ENCODE results near the gene CAMK2A. TPM values are rescaled to one million over a fixed set of nuclear protein-coding genes. Genes with fewer than 3 reads are reported as not detected.

The CAMK2A gene
- total RNA-seq, 1 experiment from 2014 or later, result 0.13 TPM

GRCh38 chr5:150312518-150312917 lies 22.9 kb upstream of the CAMK2A start:
- Histone ChIP-seq H3K27ac (no peak overlapping the region), H3K36me3 (ENCODE audit: low read depth) (no peaks in the 10 kb centered on the region), H3K27me3 (ENCODE audit: insufficient read depth, low read depth) (no peaks in the 10 kb centered on the region), H3K4me1 (replicated peaks; ENCODE audit: insufficient read depth) (peaks cover 14% of the 10 kb centered on the region), H3F3A (ENCODE audit: insufficient read depth, low read depth) (peaks cover 13% of the 10 kb centered on the region), H3K4me3 (no peak overlapping the region), H3K9me3 (ENCODE audit: insufficient read depth, low read depth) (no peaks in the 10 kb centered on the region), H2AFZ (no peak overlapping the region), H3K4me2 (no peak overlapping the region), H3K79me2 (ENCODE audit: low read depth) (no peaks in the 10 kb centered on the region), H4K20me1 (ENCODE audit: insufficient read depth) (no peaks in the 10 kb centered on the region), H3K9me2 (ENCODE audit: insufficient read depth) (no peaks in the 10 kb centered on the region)
- BruUV-seq (replicated peaks), result no TSS peak
- no peak for DNase-seq
- intact Hi-C loops (cut with micrococcal nuclease; ENCODE audit: unreplicated experiment), result no loop called here
- POLR2A ChIA-PET (ENCODE audit: unreplicated experiment), result interaction anchor here (0.7 kb wide), 1 partner anchor 242 kb away, joined by 6 read pairs; no protein-coding TSS in a partner anchor
- CTCF ChIA-PET, result no interaction called here
- TF ChIP-seq CTCF (conservative IDR thresholded peaks at IDR 0.05) (no peak), EZH2 (IDR thresholded peaks at IDR 0.05; ENCODE audit: low read depth) (no peak)

GRCh38 chr5:150311015-150311692 lies 21.6 kb upstream of the CAMK2A start:
- Histone ChIP-seq H3K27me3 (ENCODE audit: insufficient read depth, low read depth) (no peaks in the 10 kb centered on the region), H3F3A (ENCODE audit: insufficient read depth, low read depth) (peaks cover 2% of the 10 kb centered on the region; the same call in 1 of the 2 replicates), H3K79me2 (ENCODE audit: low read depth) (no peaks in the 10 kb centered on the region), H4K20me1 (ENCODE audit: insufficient read depth) (no peaks in the 10 kb centered on the region), H3K9me3 (ENCODE audit: insufficient read depth, low read depth) (no peaks in the 10 kb centered on the region), H3K4me3 (no peak overlapping the region), H3K9me2 (ENCODE audit: insufficient read depth) (no peaks in the 10 kb centered on the region), H3K4me2 (no peak overlapping the region), H3K27ac (no peak overlapping the region), H2AFZ (no peak overlapping the region), H3K36me3 (ENCODE audit: low read depth) (no peaks in the 10 kb centered on the region), H3K4me1 (replicated peaks; ENCODE audit: insufficient read depth) (no peaks in the 10 kb centered on the region)
- no TSS peak for BruUV-seq (replicated peaks)
- intact Hi-C loops (cut with micrococcal nuclease; ENCODE audit: unreplicated experiment), result no loop called here
- TF ChIP-seq EZH2 (IDR thresholded peaks at IDR 0.05; ENCODE audit: low read depth) (no peak), CTCF (conservative IDR thresholded peaks at IDR 0.05) (no peak)
- ChIA-PET POLR2A (ENCODE audit: unreplicated experiment) (no interaction called here), CTCF (interaction anchor here (0.6 kb wide), 1 partner anchor 45 kb away, joined by 5 read pairs; no protein-coding TSS in a partner anchor)
- DNase-seq, result no peak

GRCh38 chr5:150310246-150310645 lies 20.7 kb upstream of the CAMK2A start:
- intact Hi-C loops (cut with micrococcal nuclease; ENCODE audit: unreplicated experiment), result no loop called here
- no peaks in the 10 kb centered on the region for H3K9me2 ChIP-seq (ENCODE audit: insufficient read depth)
- no peaks in the 10 kb centered on the region for H4K20me1 ChIP-seq (ENCODE audit: insufficient read depth)
- no peaks in the 10 kb centered on the region for H3K27me3 ChIP-seq (ENCODE audit: insufficient read depth, low read depth)
- no peak for DNase-seq
- CTCF ChIA-PET, result no interaction called here
- H3K4me1 ChIP-seq (replicated peaks; ENCODE audit: insufficient read depth), result no peaks in the 10 kb centered on the region
- no peaks in the 10 kb centered on the region for H3F3A ChIP-seq (ENCODE audit: insufficient read depth, low read depth)
- H3K27ac ChIP-seq, result no peak overlapping the region
- H3K36me3 ChIP-seq (ENCODE audit: low read depth), result no peaks in the 10 kb centered on the region
- H3K9me3 ChIP-seq (ENCODE audit: insufficient read depth, low read depth), result no peaks in the 10 kb centered on the region
- no peak overlapping the region for H2AFZ ChIP-seq
- BruUV-seq (replicated peaks), result no TSS peak
- H3K4me3 ChIP-seq, result no peak overlapping the region
- H3K4me2 ChIP-seq, result no peak overlapping the region
- no peaks in the 10 kb centered on the region for H3K79me2 ChIP-seq (ENCODE audit: low read depth)
- TF ChIP-seq CTCF (conservative IDR thresholded peaks at IDR 0.05) (no peak), EZH2 (IDR thresholded peaks at IDR 0.05; ENCODE audit: low read depth) (no peak)
- POLR2A ChIA-PET (ENCODE audit: unreplicated experiment), result interaction anchor here (0.5 to 0.6 kb wide), 2 partner anchors 10 to 15 kb away, joined by 4 to 14 read pairs; no protein-coding TSS in a partner anchor
